GM12874 (cell line): ENCODE results near the gene SLC39A11.

ENCODE experiments used
- CTCF ChIP-seq: IDR thresholded peaks from 2 replicates; pipeline ENCODE4 v1.5.1; 2011; ENCODE audit warnings: low read depth, mild to moderate bottlenecking, control low read depth, low read length, moderate library complexity; ENCODE audit not compliant: insufficient read depth

Gene SLC39A11

GRCh38 chr17:72732893-72733618 lies 359.4 kb downstream of the SLC39A11 start:
- no peak for TF ChIP-seq CTCF

GRCh38 chr17:72730077-72730476 lies 362.4 kb downstream of the SLC39A11 start:
- no peak for TF ChIP-seq CTCF

- no peak for TF ChIP-seq CTCF
Measured at GRCh38 chr17:72726936-72727335, 365.6 kb downstream of the SLC39A11 start.

- TF ChIP-seq CTCF, result peak; percentile 88
Measured at GRCh38 chr17:72725433-72726068, 366.9 kb downstream of the SLC39A11 start.

GRCh38 chr17:72724267-72724666 lies 368.2 kb downstream of the SLC39A11 start:
- no peak for TF ChIP-seq CTCF

- no peak for TF ChIP-seq CTCF
Measured at GRCh38 chr17:72723711-72724110, 368.8 kb downstream of the SLC39A11 start.

GRCh38 chr17:72720494-72720825 lies 372.0 kb downstream of the SLC39A11 start:
- no peak for TF ChIP-seq CTCF
